Measurements from ENCODE around the gene NEAT1.

NEAT1 gene

DNA sequence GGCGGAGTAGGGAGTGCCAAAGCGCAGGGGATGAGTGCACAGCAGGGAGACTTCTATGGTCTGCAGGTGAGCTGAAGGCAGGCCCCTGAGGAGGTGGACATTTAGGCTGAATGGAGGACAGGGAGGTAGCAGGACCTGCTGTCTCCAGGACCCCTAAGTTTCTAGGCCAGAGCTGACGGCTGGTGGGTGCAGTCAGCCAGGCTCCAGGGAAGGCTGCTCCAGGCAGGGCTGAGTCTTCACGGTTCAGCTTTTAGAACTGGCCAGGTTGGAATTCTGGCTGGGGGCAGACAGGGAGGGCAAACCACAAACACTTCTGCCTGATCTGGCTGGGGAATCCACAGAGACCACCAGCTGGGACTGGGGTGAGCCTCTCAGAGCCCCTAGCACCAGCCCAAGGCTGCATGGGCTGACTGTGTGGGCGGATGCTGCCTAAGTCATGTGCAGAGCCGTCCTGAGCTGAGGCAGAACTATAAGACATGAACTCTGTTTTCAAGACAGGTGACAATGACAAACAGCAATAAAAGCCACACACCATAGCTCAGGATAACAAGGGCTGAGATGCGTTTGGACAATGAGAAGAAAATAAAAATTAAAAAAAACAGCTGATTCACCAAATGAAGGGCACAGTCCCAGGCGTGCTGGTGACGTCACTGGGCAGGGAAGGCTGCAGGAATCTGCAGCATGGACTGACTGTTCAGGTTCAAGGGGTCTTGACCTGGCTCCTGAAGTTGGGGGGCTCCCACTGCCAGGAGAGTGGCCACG lies 65.9 kb downstream of the NEAT1 start:
- no peak for DNase-seq

DNA sequence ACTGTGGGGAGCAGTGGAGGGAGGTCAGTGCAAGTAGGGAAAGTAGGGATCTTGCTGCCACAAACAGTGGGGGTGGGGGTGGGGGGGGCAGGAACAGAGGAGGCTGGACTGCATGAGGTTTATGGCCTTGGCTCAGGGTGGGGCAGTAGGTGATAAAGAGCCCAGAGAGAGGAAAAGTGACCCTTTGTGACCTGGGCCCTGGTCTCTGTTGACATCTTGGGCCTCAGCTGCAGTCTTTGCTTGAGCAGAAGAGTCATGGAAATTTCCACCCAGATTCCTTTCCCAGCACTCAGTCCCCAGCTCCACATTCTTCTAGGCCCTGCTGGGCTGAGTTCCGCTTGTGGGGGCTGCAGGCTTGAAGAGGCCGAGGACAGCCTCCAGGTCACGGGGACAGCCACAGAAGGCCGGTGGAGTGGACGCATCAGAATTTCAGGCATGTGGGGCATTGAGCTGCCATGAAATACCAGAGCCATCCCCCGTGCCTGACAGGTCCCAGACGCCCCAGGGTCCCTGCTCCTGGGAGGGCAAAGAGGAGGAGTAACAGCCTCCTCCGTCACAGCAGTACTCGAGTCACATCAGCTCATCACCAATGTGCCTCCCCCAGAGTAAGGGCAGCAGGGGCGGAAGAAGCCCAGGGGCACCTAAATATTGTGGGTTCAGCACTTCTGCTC lies 66.6 kb downstream of the NEAT1 start:
- DNase-seq, result no peak

DNA sequence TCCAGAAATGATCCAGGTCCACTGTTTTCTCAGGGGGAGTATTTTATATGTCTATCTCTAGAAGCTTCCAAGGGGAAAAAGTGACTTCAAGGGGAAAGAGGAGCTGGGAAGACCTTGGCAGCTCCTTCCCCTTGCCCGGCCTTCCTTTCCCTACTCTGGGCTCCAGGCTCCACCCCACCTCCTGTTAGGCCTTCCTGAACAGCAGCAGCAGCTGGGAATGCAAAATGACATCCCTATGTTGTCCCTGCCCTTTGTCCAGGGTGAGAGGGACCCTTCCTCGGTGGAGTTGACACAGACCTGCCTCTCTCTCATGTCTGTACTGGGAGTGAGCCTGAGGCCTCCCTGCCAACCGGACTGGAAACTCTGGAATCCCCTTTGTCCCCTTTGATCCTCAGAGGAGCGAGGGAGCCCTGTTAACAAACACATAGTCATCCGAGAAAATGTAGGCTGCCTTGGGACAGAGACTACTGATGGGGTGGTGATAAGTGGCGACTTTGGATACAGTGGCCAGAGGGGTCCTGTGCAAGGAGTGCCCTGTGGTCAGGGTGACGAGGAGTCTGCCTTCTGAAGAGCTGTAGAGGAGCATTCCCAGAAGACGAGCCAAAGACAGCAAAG lies 67.2 kb downstream of the NEAT1 start:
- DNase-seq, result no peak

DNA sequence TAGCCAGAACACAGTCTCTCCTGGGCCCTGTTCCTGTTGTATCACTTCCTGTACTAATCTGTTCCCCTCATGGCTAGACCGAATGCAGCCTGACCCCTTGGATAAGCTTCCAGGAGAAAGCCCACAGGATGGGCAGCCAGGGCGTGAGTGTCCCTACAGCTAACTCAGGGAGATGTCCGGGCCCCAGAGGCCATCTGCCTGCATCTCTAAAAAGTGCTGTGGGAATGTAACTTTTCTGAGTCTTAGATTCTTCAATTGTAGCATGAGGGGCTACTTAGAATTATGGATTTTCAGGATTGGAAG lies 68.5 kb downstream of the NEAT1 start:
- no peak for DNase-seq

DNA sequence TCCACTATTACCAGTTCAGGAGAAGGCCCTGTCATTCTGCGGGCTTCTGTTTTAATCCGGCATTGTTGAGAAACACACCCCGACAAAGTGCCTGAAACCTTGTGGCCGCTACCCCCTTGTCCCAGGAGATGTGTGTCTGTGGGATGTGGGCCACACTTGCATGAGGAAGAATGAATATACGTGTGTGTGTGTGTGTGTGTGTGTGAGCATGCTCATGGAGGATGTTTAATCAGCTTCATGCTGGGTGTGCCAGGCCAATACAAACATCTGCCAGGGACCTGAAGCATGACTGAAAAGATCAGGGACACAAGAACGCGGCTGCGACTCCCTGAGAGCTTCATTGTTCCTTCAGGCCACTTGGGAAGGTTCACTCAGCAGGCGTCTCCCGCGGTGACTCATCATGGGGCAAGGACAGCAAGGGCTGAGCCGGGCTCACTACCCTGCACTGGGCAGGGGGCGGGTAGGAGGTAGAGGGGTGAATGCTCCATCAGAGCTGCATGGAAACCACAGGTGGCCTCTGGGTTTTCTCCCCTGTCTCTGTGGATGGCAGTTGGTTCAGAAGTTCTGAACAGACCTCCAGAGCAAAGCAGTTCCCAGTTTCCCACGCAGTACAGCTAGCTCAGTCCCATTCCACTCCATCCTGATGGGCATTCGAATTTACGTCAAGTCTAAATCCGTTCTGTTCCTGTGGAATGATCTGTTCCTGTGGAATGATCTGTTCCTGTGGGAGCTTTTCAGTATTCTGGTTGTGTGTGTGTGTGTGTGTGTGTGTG lies 69.2 kb downstream of the NEAT1 start:
- no peak for DNase-seq

DNA sequence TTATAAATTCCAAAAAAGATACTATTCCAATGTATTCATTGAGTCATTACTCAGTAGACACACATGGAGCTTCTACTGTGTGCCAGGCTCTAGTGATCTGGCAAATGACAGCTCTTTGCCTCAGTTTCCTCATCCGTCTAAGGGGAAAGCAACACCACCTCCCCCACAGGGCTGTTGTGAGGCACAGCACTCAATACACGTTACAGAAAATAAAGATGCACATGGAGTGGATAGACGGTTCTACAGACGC lies 69.7 kb downstream of the NEAT1 start:
- DNase-seq, result no peak

DNA sequence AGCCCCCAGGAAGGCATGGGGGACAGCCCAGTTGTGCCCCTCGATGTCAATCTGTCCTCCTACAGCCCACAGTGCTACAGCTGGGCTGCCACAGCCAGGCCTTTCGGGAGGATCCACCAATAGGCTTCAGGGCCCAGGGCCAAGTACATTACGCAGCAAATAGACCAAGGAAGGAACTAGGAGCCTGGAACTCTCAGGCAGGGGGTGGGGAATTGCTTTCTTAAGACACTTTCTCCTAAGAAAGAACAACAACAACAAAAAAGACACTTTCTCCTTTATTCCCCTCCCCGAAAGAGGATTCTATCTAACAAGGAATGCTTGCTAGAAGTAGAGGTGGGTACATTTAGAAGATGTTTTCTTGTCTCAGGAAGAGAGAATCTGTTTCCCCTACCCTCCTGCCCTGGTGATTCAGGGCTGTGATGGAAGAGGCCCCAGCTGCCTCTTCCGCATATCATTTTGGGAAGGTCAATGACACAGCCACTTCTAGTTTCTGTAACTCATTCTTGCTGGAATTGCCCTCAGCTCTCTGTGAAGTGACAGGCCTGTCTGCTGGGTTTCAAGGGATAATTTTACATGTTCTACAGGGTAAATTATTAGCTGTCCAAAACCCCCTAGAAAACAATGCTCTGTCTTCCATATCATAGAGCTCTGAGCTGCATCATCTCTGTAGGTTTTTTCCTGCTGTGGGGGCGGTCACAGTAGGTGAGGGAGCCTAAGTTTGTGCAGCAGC lies 70.2 kb downstream of the NEAT1 start:
- DNase-seq, result no peak

DNA sequence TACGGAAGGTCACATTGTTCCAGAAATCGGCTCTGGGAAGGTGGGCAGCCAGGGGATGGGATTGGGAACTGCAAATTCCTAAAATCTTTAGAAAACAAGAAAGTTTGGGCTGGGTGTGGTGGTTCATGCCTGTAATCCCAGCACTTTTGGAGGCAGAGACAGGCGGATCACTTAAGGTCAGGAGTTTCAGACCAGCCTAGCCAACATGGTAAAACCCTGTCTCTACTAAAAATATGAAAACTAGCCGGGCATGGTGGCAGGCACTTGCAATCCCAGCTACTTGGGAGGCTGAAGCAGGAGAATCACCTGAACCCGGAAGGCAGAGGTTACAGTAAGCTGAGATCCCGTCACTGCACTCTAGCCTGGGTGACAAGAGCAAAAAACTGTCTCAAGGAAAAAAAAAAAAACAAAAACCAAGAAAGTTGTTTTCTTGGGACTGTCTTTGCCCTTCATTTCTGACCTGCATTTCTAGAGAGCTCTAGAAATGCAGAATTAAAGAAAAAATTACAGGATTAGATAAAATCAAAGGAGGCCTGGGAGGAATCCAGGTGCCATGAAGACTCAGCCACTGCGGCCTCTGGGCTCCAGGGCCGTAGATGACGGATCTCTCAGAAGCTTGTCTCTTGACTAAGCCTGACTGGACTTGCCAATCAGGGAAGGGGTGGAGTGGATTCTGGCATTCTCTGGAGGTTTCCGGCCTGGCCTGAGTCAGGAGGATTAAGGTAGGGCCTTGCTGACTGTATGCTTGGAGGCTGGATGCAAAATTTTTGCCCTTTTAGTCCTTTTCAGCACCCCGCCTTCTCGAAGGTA lies 71.0 kb downstream of the NEAT1 start:
- DNase-seq, result no peak

Data from NCI-H1048 (cell line).